Measurements from ENCODE around the gene ADAMTSL2. TPM values are rescaled to one million over a fixed set of nuclear protein-coding genes. Genes with fewer than 3 reads are reported as not detected.

The ADAMTSL2 gene
- total RNA-seq, 4 donors from 2014 or later = 2.8 to 6.6 (median 3.2) TPM

DNA sequence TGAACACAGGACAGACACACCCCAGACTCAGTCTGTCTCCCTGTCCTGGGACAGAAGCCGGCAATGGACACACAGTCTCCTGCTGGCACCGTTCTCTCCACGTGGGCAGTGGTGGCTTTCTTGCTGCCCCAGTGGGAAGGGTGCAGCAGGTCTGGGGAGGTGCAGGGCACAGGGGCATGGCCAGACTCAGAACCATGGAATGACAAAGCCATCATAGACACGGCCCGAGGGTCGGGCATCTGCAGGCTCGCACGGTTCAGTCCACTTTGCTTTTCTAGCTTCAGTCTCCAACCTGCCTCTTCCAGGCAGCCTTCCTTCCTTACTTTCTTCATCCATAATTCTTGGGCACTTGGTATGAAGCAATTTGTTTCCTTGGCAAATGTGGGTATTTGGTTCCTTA, 26.5 kb upstream of the ADAMTSL2 start:
- Histone ChIP-seq H3K27me3 (peaks cover 0 to 52% (median 3%) of the 10 kb centered on the region in 4 donors), H3K36me3 (no peaks in the 10 kb centered on the region), H3K4me1 (peaks cover 27 to 37% (median 35%) of the 10 kb centered on the region in 4 donors), H3K4me3 (no peak overlapping the region), H3K27ac (replicated peaks in 1 of 4) (no peak overlapping the region), H3K9me3 (no peaks in the 10 kb centered on the region)
- 80% methylated on average over 7 of the region's 8 CpGs for WGBS
- no peak for DNase-seq (ENCODE audit: extremely low spot score)
- intact Hi-C loops (cut with DNase I) = no loop called here
- TF ChIP-seq POLR2AphosphoS5 (IDR thresholded peaks at IDR 0.05) = no peak
- TF ChIP-seq POLR2A (IDR thresholded peaks at IDR 0.05; ENCODE audit: low read depth) = no peak
- TF ChIP-seq, protein P1, sequence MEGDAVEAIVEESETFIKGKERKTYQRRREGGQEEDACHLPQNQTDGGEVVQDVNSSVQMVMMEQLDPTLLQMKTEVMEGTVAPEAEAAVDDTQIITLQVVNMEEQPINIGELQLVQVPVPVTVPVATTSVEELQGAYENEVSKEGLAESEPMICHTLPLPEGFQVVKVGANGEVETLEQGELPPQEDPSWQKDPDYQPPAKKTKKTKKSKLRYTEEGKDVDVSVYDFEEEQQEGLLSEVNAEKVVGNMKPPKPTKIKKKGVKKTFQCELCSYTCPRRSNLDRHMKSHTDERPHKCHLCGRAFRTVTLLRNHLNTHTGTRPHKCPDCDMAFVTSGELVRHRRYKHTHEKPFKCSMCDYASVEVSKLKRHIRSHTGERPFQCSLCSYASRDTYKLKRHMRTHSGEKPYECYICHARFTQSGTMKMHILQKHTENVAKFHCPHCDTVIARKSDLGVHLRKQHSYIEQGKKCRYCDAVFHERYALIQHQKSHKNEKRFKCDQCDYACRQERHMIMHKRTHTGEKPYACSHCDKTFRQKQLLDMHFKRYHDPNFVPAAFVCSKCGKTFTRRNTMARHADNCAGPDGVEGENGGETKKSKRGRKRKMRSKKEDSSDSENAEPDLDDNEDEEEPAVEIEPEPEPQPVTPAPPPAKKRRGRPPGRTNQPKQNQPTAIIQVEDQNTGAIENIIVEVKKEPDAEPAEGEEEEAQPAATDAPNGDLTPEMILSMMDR (IDR thresholded peaks at IDR 0.05) = no peak
- no peak for TF ChIP-seq EP300 (IDR thresholded peaks at IDR 0.05)

DNA sequence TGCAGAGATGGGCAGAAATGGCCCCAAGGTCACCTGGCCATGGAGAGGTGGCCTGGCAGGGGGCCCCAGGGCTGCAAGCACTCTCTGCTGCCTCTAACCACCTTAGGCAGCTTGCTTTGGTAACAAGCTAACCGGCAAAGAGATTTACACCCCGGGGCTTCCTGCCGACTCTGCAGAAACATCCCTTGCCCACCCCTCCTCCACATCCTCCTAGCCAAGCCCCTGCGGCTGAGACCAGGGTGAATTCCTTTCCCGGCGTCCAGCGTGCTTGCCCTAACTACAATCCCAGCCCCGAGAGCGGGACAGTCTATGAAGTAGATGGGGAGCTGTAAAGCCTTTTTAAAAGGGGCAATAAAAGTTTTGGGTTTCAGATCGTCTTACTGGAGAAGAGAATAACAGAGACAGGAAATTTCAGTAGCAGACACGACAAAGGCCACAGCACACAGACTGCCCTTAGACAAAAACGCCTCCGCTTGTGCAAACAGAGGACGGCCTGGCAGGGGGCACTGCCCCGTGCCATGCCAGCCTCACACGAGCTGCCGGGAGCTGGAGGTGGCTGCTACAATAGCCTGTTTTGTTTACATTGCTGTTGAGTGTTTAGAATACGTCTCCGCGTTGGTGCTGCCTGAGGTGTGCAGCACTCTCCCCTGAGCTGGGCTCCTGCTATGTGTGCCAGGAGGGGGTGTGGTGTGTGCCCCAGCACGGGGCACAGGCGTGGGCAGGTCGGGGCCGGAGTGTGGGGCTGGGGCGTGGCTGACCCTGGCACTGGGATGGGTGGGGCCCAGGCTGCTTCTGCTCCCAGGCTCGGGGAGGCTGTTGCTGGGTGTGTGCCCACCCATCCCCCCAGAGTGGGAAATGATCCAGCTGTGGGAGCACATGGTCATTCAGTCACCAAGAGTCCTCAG, 25.1 kb upstream of the ADAMTSL2 start:
- no peaks in the 10 kb centered on the region for H3K9me3 ChIP-seq
- H3K4me1 ChIP-seq = peaks cover 33 to 44% (median 40%) of the 10 kb centered on the region in 4 donors
- TF ChIP-seq, protein P1 (IDR thresholded peaks at IDR 0.05) = no peak
- no peaks in the 10 kb centered on the region for H3K36me3 ChIP-seq
- H3K27me3 ChIP-seq = peaks cover 0 to 62% (median 3%) of the 10 kb centered on the region in 4 donors
- no peak overlapping the region for H3K27ac ChIP-seq (replicated peaks in 1 of 4)
- H3K4me3 ChIP-seq = no peak overlapping the region
- intact Hi-C loops (cut with DNase I) = no loop called here
- DNase-seq (ENCODE audit: extremely low spot score) = no peak
- 15% methylated on average over 9 of the region's 26 CpGs for WGBS

DNA sequence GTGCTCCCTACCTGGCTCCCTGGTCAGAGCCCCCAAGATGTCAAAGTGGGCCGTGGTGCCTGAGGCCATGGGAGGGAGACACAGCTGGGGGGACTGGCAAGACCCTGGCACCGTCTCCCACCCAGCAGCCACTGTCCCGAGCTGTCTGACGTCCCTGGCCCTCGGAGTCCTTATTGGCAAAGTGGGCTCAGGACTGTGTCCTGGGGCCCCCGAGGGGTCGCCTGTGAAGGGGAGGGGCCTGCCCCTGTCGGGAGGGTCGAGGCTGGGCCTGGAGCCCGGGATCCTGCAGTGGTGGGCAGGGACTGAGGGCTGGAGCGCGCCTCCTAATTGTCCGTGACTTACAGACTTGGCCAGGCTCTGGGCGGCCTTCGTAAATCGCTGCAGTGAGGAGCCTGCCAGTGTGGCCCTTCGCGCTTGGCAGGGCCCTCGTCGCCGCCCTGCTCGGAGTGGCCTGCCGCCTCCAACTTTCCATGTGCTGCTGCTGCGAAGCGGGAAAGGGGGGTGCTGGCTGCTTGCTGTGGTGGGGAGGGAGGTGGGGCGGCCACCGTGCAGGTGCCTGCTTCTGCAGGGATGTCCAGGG, 23.5 kb upstream of the ADAMTSL2 start:
- H3K4me3 ChIP-seq = no peak overlapping the region
- TF ChIP-seq, protein P1 (IDR thresholded peaks at IDR 0.05) = no peak
- TF ChIP-seq POLR2AphosphoS5 (IDR thresholded peaks at IDR 0.05) (no peak), EP300 (IDR thresholded peaks at IDR 0.05) (no peak), POLR2A (IDR thresholded peaks at IDR 0.05; ENCODE audit: low read depth) (no peak)
- DNase-seq (ENCODE audit: extremely low spot score) = no peak
- H3K36me3 ChIP-seq = no peaks in the 10 kb centered on the region
- H3K9me3 ChIP-seq = no peaks in the 10 kb centered on the region
- intact Hi-C loops (cut with DNase I) = no loop called here
- H3K4me1 ChIP-seq = peaks cover 33 to 41% (median 38%) of the 10 kb centered on the region in 4 donors
- H3K27ac ChIP-seq (replicated peaks in 1 of 4) = no peak overlapping the region
- WGBS = 92% methylated on average over 2 of the region's 27 CpGs
- H3K27me3 ChIP-seq = peaks cover 0 to 72% (median 3%) of the 10 kb centered on the region in 4 donors

DNA sequence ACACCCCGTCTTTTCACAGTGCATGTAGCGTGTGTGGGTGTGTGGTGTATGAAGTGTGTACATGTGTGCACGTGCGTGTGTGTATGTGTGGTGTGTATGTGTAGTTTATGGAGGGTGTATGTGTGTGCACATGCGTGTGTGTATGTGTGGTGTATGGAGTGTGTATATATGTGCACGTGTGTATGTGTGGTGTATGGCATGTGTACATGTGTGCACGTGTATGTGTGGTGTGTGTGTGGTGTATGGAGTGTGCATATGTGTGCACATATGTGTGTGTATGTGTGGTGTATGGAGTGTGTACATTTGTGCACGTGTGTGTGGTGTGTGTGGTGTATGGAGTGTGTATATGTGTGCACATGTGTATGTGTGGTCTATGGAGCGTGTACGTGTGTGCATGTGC, 22.9 kb upstream of the ADAMTSL2 start:
- TF ChIP-seq, protein P1 (IDR thresholded peaks at IDR 0.05) = no peak
- no peak for TF ChIP-seq EP300 (IDR thresholded peaks at IDR 0.05)
- no peak for TF ChIP-seq POLR2A (IDR thresholded peaks at IDR 0.05; ENCODE audit: low read depth)
- no peak for TF ChIP-seq POLR2AphosphoS5 (IDR thresholded peaks at IDR 0.05)
- DNase-seq (ENCODE audit: extremely low spot score) = no peak
- Histone ChIP-seq H3K4me3 (no peak overlapping the region), H3K27me3 (peaks cover 0 to 72% (median 2%) of the 10 kb centered on the region in 4 donors), H3K4me1 (peaks cover 27 to 35% (median 32%) of the 10 kb centered on the region in 4 donors), H3K9me3 (no peaks in the 10 kb centered on the region), H3K36me3 (no peaks in the 10 kb centered on the region), H3K27ac (replicated peaks in 1 of 4) (no peak overlapping the region)
- 79% methylated on average over 10 of the region's 10 CpGs for WGBS
- intact Hi-C loops (cut with DNase I) = no loop called here
